GM21360 (cell line): ENCODE data around the gene WASHC3.
"Not testable (repeated sequence)": the region's sequence is repeated elsewhere in the genome, so short reads cannot be mapped to it uniquely, and the experiment has no call there.

ENCODE experiments used
- ATAC-seq: cut with Tn5 transposase; IDR thresholded peaks from one replicate; pipeline ENCODE4 v1.9.1; 2021; ENCODE audit warnings: mild to moderate bottlenecking, moderate library complexity; ENCODE audit not compliant: unreplicated experiment

WASHC3 gene

GRCh38 chr12:102061560-102062418, at the start of gene WASHC3:
Gene WASHC3 (minus strand): TSS chr12:102061991. CDS start chr12:102061962, 29 bp downstream.
- peak; percentile 91 for ATAC-seq

GRCh38 chr12:102110782-102111181, 49.0 kb upstream of the WASHC3 start:
- no peak for ATAC-seq

GRCh38 chr12:102107970-102108369, 46.2 kb upstream of the WASHC3 start:
- ATAC-seq: no peak

- ATAC-seq: no peak
Measured at GRCh38 chr12:102106905-102107304, 45.1 kb upstream of the WASHC3 start.

GRCh38 chr12:102096855-102097254, 35.1 kb upstream of the WASHC3 start:
- ATAC-seq: no peak

- peak; percentile 75 for ATAC-seq
Measured at GRCh38 chr12:102095677-102096263, 34.0 kb upstream of the WASHC3 start.

- ATAC-seq: no peak
Measured at GRCh38 chr12:102093319-102093718, 31.5 kb upstream of the WASHC3 start.

GRCh38 chr12:102089228-102089835, 27.5 kb upstream of the WASHC3 start:
- ATAC-seq: not testable (repeated sequence)

GRCh38 chr12:102080842-102081241, 19.1 kb upstream of the WASHC3 start:
- no peak for ATAC-seq

GRCh38 chr12:102072092-102072491, 10.3 kb upstream of the WASHC3 start:
- ATAC-seq: not testable (repeated sequence)

- no peak for ATAC-seq
Measured at GRCh38 chr12:102069707-102070106, 7.9 kb upstream of the WASHC3 start.

- no peak for ATAC-seq
Measured at GRCh38 chr12:102067574-102068258, 5.9 kb upstream of the WASHC3 start.

- no peak for ATAC-seq
Measured at GRCh38 chr12:102064476-102064875, 2.7 kb upstream of the WASHC3 start.

- ATAC-seq: no peak
Measured at GRCh38 chr12:102063069-102063468, 1.3 kb upstream of the WASHC3 start.

GRCh38 chr12:102062419-102062806, 622 bp upstream of the WASHC3 start:
- no peak for ATAC-seq

- ATAC-seq: peak; percentile 29
Measured at GRCh38 chr12:102061096-102061559, 663 bp downstream of the WASHC3 start.

GRCh38 chr12:102059343-102059742, 2.4 kb downstream of the WASHC3 start:
- no peak for ATAC-seq

GRCh38 chr12:102054345-102054744, 7.4 kb downstream of the WASHC3 start:
- no peak for ATAC-seq

- no peak for ATAC-seq
Measured at GRCh38 chr12:102053062-102053349, 8.8 kb downstream of the WASHC3 start.

GRCh38 chr12:102052192-102053061, 9.4 kb downstream of the WASHC3 start:
- ATAC-seq: no peak
